ENCODE results near the gene KCNC4. TPM values are rescaled to one million over a fixed set of nuclear protein-coding genes. Genes with fewer than 3 reads are reported as not detected.

Gene KCNC4
- total and polyA plus RNA-seq, 2 of the 13 experiments (the other 11 are each of a cell fraction or from before 2014, with no cell fraction given), result 0.24 to 0.66 TPM

GRCh38 chr1:110161165-110161564 is 48.9 kb upstream of the KCNC4 start (continued):
- TF ChIP-seq RBM39 (IDR thresholded peaks at IDR 0.05; ENCODE audit: low read depth, low read length, poor library complexity, severe bottlenecking), result no peak
- no peak for TF ChIP-seq DMAP1 (CRISPR knock-in tag; IDR thresholded peaks at IDR 0.05)
- no peak for TF ChIP-seq RARG (CRISPR knock-in tag; IDR thresholded peaks at IDR 0.05; ENCODE audit: low read depth)
- TF ChIP-seq TOE1 (CRISPR knock-in tag; IDR thresholded peaks at IDR 0.05), result no peak
- no peak for TF ChIP-seq KMT2A (CRISPR knock-in tag; IDR thresholded peaks at IDR 0.05)

GRCh38 chr1:110161849-110162248 is 48.3 kb upstream of the KCNC4 start:
- in situ Hi-C loops (cut with HindIII; ENCODE audit: extremely low pct_ligation_motif_present, low pct_unique_long_range_greater_than_20kb) (no loop called here), intact Hi-C loops (cut with micrococcal nuclease; ENCODE audit: unreplicated experiment) (no loop called here)
- BruUV-seq (replicated peaks), result no TSS peak
- H3K27me3 ChIP-seq (ENCODE audit: control insufficient read depth in 1 of 2, insufficient read depth in 2 of 2, low read length in 2 of 2), result peaks cover 4 to 27% of the 10 kb centered on the region in 2 experiments; a peak in 3 of 5 replicates
- no peak overlapping the region for H2AFZ ChIP-seq (ENCODE audit: low read length)
- ChIA-PET CTCF (ENCODE audit: low intra/inter-chr PET ratio, low total read pairs) (no interaction called here), POLR2A (no interaction called here)
- no peaks in the 10 kb centered on the region for H3K36me3 ChIP-seq (replicated peaks in 1 of 2; ENCODE audit: control insufficient read depth in 1 of 2, insufficient read depth in 2 of 2, low read length in 2 of 2)
- H3K9ac ChIP-seq (ENCODE audit: insufficient read depth, low read depth, low read length), result no peak overlapping the region
- no peak for DNase-seq (ENCODE audit: low spot score)
- H3K4me2 ChIP-seq (ENCODE audit: low read depth, low read length), result no peak overlapping the region
- H3K4me3 ChIP-seq (replicated peaks in 1 of 3; ENCODE audit: insufficient read depth in 1 of 3, low read depth in 2 of 3, low read length in 3 of 3), result no peak overlapping the region
- H3K9me3 ChIP-seq (ENCODE audit: low read length), result no peaks in the 10 kb centered on the region
- no peaks in the 10 kb centered on the region for H3K79me2 ChIP-seq (ENCODE audit: insufficient read depth, low read length)
- H4K20me1 ChIP-seq (ENCODE audit: insufficient read depth, low read length), result no peaks in the 10 kb centered on the region
- no peak overlapping the region for H3K27ac ChIP-seq (ENCODE audit: extremely low read length, insufficient read depth, low read length)
- H3K4me1 ChIP-seq (ENCODE audit: insufficient read depth, low read length), result no peaks in the 10 kb centered on the region
- FAIRE-seq, result no peak
- no peak for TF ChIP-seq ZFP37 (CRISPR knock-in tag; IDR thresholded peaks at IDR 0.05; ENCODE audit: borderline replicate concordance)
- whole genome bisulfite sequencing (ENCODE audit: low lambda C conversion rate), result 21% methylated on average over 8 of the region's 11 CpGs
- no peak for ATAC-seq

DNA sequence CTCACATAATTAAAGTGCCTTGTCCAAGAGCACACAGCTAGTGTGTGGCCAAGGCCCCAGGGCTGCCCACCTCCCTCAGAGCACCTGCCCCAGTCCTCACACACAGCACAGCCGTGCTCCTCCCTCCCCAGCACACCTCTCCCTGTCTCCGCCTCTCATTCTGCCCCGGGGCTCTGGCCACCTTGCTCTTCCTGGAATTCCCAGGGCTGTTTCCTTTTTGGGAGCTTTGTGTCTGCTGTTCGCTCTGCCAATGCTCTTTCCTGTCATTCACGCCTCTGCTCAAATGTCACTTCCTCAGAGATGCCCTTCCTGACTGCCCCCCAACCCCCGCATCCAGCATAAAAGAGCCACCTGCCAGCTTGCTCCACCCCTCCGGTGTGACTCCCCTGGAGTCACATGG is 46.5 kb upstream of the KCNC4 start:
- no TSS peak for BruUV-seq (replicated peaks)
- FAIRE-seq, result no peak
- CTCF ChIA-PET (ENCODE audit: low intra/inter-chr PET ratio, low total read pairs), result no interaction called here

More for the DNA sequence above, 46.5 kb upstream of the KCNC4 start:
- H3K4me2 ChIP-seq (ENCODE audit: low read depth, low read length), result no peak overlapping the region
- no peak overlapping the region for H3K27ac ChIP-seq (ENCODE audit: extremely low read length, insufficient read depth, low read length)
- intact Hi-C loops (cut with micrococcal nuclease; ENCODE audit: unreplicated experiment), result no loop called here
- no peak overlapping the region for H2AFZ ChIP-seq (ENCODE audit: low read length)
- no peaks in the 10 kb centered on the region for H4K20me1 ChIP-seq (ENCODE audit: insufficient read depth, low read length)
- 19% methylated on average over 7 of the region's 7 CpGs for WGBS (ENCODE audit: low lambda C conversion rate)
- H3K36me3 ChIP-seq (replicated peaks in 1 of 2; ENCODE audit: control insufficient read depth in 1 of 2, insufficient read depth in 2 of 2, low read length in 2 of 2), result no peaks in the 10 kb centered on the region
- no peak overlapping the region for H3K9ac ChIP-seq (ENCODE audit: insufficient read depth, low read depth, low read length)
- no peak overlapping the region for H3K4me3 ChIP-seq (replicated peaks in 1 of 3; ENCODE audit: insufficient read depth in 1 of 3, low read depth in 2 of 3, low read length in 3 of 3)
- no peaks in the 10 kb centered on the region for H3K9me3 ChIP-seq (ENCODE audit: low read length)
- in situ Hi-C loops (cut with HindIII; ENCODE audit: extremely low pct_ligation_motif_present, low pct_unique_long_range_greater_than_20kb), result no loop called here
- POLR2A ChIA-PET, result no interaction called here
- DNase-seq (ENCODE audit: low spot score), result no peak
- no peaks in the 10 kb centered on the region for H3K79me2 ChIP-seq (ENCODE audit: insufficient read depth, low read length)
- ATAC-seq, result no peak
- peaks cover 4 to 40% of the 10 kb centered on the region in 2 experiments; a peak in 3 of 5 replicates for H3K27me3 ChIP-seq (ENCODE audit: control insufficient read depth in 1 of 2, insufficient read depth in 2 of 2, low read length in 2 of 2)
- TF ChIP-seq PITX1 (CRISPR knock-in tag; IDR thresholded peaks at IDR 0.05) (no peak), REL (CRISPR knock-in tag; conservative IDR thresholded peaks at IDR 0.05) (no peak), ZNF101 (CRISPR knock-in tag; IDR thresholded peaks at IDR 0.05; ENCODE audit: borderline replicate concordance, low read depth) (no peak), SKI (IDR thresholded peaks at IDR 0.05; ENCODE audit: partially characterized antibody) (no peak), U2AF1 (optimal IDR thresholded peaks at IDR 0.05; ENCODE audit: low read depth, low read length) (no peak)
- no peaks in the 10 kb centered on the region for H3K4me1 ChIP-seq (ENCODE audit: insufficient read depth, low read length)
